ENCODE data around the gene VPS8. TPM values are rescaled to one million over a fixed set of nuclear protein-coding genes. Genes with fewer than 3 reads are reported as not detected.

The VPS8 gene
- total RNA-seq, 1 experiment from 2014 or later: 37.6 TPM

- TF ChIP-seq, protein P1, sequence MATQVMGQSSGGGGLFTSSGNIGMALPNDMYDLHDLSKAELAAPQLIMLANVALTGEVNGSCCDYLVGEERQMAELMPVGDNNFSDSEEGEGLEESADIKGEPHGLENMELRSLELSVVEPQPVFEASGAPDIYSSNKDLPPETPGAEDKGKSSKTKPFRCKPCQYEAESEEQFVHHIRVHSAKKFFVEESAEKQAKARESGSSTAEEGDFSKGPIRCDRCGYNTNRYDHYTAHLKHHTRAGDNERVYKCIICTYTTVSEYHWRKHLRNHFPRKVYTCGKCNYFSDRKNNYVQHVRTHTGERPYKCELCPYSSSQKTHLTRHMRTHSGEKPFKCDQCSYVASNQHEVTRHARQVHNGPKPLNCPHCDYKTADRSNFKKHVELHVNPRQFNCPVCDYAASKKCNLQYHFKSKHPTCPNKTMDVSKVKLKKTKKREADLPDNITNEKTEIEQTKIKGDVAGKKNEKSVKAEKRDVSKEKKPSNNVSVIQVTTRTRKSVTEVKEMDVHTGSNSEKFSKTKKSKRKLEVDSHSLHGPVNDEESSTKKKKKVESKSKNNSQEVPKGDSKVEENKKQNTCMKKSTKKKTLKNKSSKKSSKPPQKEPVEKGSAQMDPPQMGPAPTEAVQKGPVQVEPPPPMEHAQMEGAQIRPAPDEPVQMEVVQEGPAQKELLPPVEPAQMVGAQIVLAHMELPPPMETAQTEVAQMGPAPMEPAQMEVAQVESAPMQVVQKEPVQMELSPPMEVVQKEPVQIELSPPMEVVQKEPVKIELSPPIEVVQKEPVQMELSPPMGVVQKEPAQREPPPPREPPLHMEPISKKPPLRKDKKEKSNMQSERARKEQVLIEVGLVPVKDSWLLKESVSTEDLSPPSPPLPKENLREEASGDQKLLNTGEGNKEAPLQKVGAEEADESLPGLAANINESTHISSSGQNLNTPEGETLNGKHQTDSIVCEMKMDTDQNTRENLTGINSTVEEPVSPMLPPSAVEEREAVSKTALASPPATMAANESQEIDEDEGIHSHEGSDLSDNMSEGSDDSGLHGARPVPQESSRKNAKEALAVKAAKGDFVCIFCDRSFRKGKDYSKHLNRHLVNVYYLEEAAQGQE (IDR thresholded peaks at IDR 0.05; ENCODE audit: low read depth): no peak
- TF ChIP-seq EGR1 (IDR thresholded peaks at IDR 0.05; ENCODE audit: low read depth): no peak
- no peak for TF ChIP-seq SIN3A (IDR thresholded peaks at IDR 0.05; ENCODE audit: low read depth)
- TF ChIP-seq SP1 (IDR thresholded peaks at IDR 0.05; ENCODE audit: low read depth): no peak
- no peak for TF ChIP-seq JUND (IDR thresholded peaks at IDR 0.05)
- TF ChIP-seq FOSL1 (IDR thresholded peaks at IDR 0.05; ENCODE audit: low read depth): no peak
- no peak for TF ChIP-seq POLR2AphosphoS5 (IDR thresholded peaks at IDR 0.05; ENCODE audit: low read depth, low read length)
- no peak for TF ChIP-seq TCF7L2 (IDR thresholded peaks at IDR 0.05; ENCODE audit: borderline replicate concordance, extremely low read depth, insufficient read depth, insufficient read length)
Measured at GRCh38 chr3:184941408-184941807, 129.4 kb downstream of the VPS8 start (continued).

- BruUV-seq (replicated peaks): no TSS peak
- Histone ChIP-seq H3K79me2 (ENCODE audit: insufficient read depth, low read length) (no peaks in the 10 kb centered on the region), H3K4me3 (replicated peaks in 1 of 2; ENCODE audit: low read depth in 1 of 2, low read length in 2 of 2) (no peak overlapping the region), H4K20me1 (ENCODE audit: insufficient read depth) (no peaks in the 10 kb centered on the region), H2AFZ (ENCODE audit: low read depth, low read length, poor library complexity, severe bottlenecking) (no peak overlapping the region), H3K9ac (ENCODE audit: low read length) (no peak overlapping the region), H3K27me3 (ENCODE audit: insufficient read depth, low read length) (no peaks in the 10 kb centered on the region), H3K4me2 (ENCODE audit: low read length) (no peak overlapping the region), H3K36me3 (ENCODE audit: control insufficient read depth in 1 of 2, insufficient read depth in 2 of 2, low read length in 2 of 2) (0 out of 4 replicates have a peak, but pooled peaks cover 0 to 4% of the 10 kb centered on the region in 2 experiments), H3K27ac (ENCODE audit: low read depth, low read length) (no peak overlapping the region), H3K4me1 (ENCODE audit: control insufficient read depth in 1 of 2, insufficient read depth in 2 of 2, low read length in 2 of 2) (no peaks in the 10 kb centered on the region), H3K9me2 (ENCODE audit: insufficient read depth) (no peaks in the 10 kb centered on the region), H3K9me3 (ENCODE audit: control insufficient read depth in 1 of 2, insufficient read depth in 1 of 2, low read depth in 1 of 2, low read length in 2 of 2) (no peaks in the 10 kb centered on the region)
- DNase-seq (ENCODE audit: low read depth, low spot score) (no peak), ATAC-seq (no peak)
- ChIA-PET CTCF (no interaction called here), RAD21 (ENCODE audit: low non-redundant PET in 1 of 2, low total read pairs in 2 of 2, uncharacterized antibody in 2 of 2, unreplicated experiment in 2 of 2) (no interaction called here), POLR2A (no interaction called here)
- intact Hi-C loops (cut with micrococcal nuclease): no loop called here
- TF ChIP-seq ELF1 (IDR thresholded peaks at IDR 0.05; ENCODE audit: borderline replicate concordance, low read depth) (no peak), EGR1 (IDR thresholded peaks at IDR 0.05; ENCODE audit: low read depth) (no peak), EZH2phosphoT487 (IDR thresholded peaks at IDR 0.05; ENCODE audit: borderline replicate concordance) (no peak), TCF7L2 (IDR thresholded peaks at IDR 0.05; ENCODE audit: borderline replicate concordance, extremely low read depth, insufficient read depth, insufficient read length) (no peak)
Measured at GRCh38 chr3:184942735-184943134, 130.8 kb downstream of the VPS8 start.

Measured in HCT116 (cell line).